Neural progenitor cell (in vitro differentiated cells): ENCODE measurements around the gene CD2BP2. TPM values are rescaled to one million over a fixed set of nuclear protein-coding genes. Genes with fewer than 3 reads are reported as not detected.

Experiments
- DNase-seq: peaks from one replicate; pipeline ENCODE4 v3.0.0-alpha.2; 2016; ENCODE audit warnings: low spot score
- H2AFZ ChIP-seq: fragments of 200-600 bp; sonication (generic); replicated peaks from 2 replicates; pipeline ENCODE4 v1.6.1; 2016; ENCODE audit warnings: antibody characterized with exemption
- H3F3A ChIP-seq: fragments of 200-600 bp; sonication (generic); 2 replicates; pipeline ENCODE4 v1.6.1; 2016; ENCODE audit warnings: antibody characterized with exemption, low read depth
- H3K27ac ChIP-seq: fragments of 200-600 bp; sonication (generic); 2 replicates; pipeline ENCODE4 v1.5.1; 2016; ENCODE audit warnings: mild to moderate bottlenecking
- H3K27me3 ChIP-seq: fragments of 200-600 bp; sonication (generic); 2 replicates; pipeline ENCODE4 v1.6.1; 2016; ENCODE audit warnings: mild to moderate bottlenecking, moderate library complexity
- H3K36me3 ChIP-seq: fragments of 200-600 bp; sonication (generic); 2 replicates; pipeline ENCODE4 v1.5.1; 2016
- H3K4me1 ChIP-seq: fragments of 200-600 bp; sonication (generic); 2 replicates; pipeline ENCODE4 v1.6.1; 2016; ENCODE audit warnings: mixed run types
- H3K4me2 ChIP-seq: fragments of 200-600 bp; sonication (generic); 2 replicates; pipeline ENCODE4 v1.6.1; 2016
- H3K4me3 ChIP-seq: fragments of 200-600 bp; sonication (generic); 2 replicates; pipeline ENCODE4 v1.5.1; 2016
- H3K79me2 ChIP-seq: fragments of 200-600 bp; sonication (generic); 2 replicates; pipeline ENCODE4 v1.6.1; 2016; ENCODE audit warnings: low read depth
- H3K9ac ChIP-seq: fragments of 200-600 bp; sonication (generic); 2 replicates; pipeline ENCODE4 v1.6.1; 2016
- H3K9me3 ChIP-seq: fragments of 200-600 bp; sonication (generic); 2 replicates; pipeline ENCODE4 v1.5.1; 2016; ENCODE audit warnings: low read depth
- H4K20me1 ChIP-seq: fragments of 200-600 bp; sonication (generic); 2 replicates; pipeline ENCODE4 v1.6.1; 2016; ENCODE audit warnings: low read depth
- H3K27ac Mint-ChIP-seq: 3 replicates; pipeline ENCODE4 v1.8.0; 2021; ENCODE audit warnings: mixed read lengths
- H3K27me3 Mint-ChIP-seq: 2 replicates; pipeline ENCODE4 v1.8.0; 2022; ENCODE audit warnings: low read depth, mild to moderate bottlenecking, inconsistent platforms, moderate library complexity, mixed read lengths; ENCODE audit not compliant: insufficient read depth
- H3K36me3 Mint-ChIP-seq: 3 replicates; pipeline ENCODE4 v1.8.0; 2021; ENCODE audit warnings: mixed read lengths
- H3K4me1 Mint-ChIP-seq: 3 replicates; pipeline ENCODE4 v1.8.0; 2021; ENCODE audit warnings: mixed read lengths
- H3K4me3 Mint-ChIP-seq: 3 replicates; pipeline ENCODE4 v1.8.0; 2021; ENCODE audit warnings: mild to moderate bottlenecking, moderate library complexity, mixed read lengths
- H3K9me3 Mint-ChIP-seq: 3 replicates; pipeline ENCODE4 v1.8.0; 2020; ENCODE audit warnings: mixed read lengths
- EZH2 ChIP-seq: fragments of 200-600 bp; sonication (generic); IDR thresholded peaks from 2 replicates; pipeline ENCODE4 v1.6.1; 2017; ENCODE audit warnings: antibody characterized with exemption, mild to moderate bottlenecking, moderate library complexity
- EZH2phosphoT487 ChIP-seq: fragments of 200-600 bp; sonication (generic); IDR thresholded peaks from 2 replicates; pipeline ENCODE4 v1.6.1; 2017; ENCODE audit warnings: antibody characterized with exemption
- total RNA-seq: library from RNA; depleted of rRNA; stranded (reverse); fragments of >200 nt; gene quantifications from 2 replicates; pipeline ENCODE4 v1.2.3, GENCODE V29; 2015; ENCODE audit warnings: low replicate concordance
- TF ChIP-seq, protein P1 (sequence below): fragments of 200-600 bp; sonication (generic); IDR thresholded peaks from 2 replicates; pipeline ENCODE4 v1.5.1; 2017; ENCODE audit warnings: antibody characterized with exemption, mild to moderate bottlenecking

Gene CD2BP2
- total RNA-seq, 1 donor from 2014 or later: 30.4 TPM

DNA sequence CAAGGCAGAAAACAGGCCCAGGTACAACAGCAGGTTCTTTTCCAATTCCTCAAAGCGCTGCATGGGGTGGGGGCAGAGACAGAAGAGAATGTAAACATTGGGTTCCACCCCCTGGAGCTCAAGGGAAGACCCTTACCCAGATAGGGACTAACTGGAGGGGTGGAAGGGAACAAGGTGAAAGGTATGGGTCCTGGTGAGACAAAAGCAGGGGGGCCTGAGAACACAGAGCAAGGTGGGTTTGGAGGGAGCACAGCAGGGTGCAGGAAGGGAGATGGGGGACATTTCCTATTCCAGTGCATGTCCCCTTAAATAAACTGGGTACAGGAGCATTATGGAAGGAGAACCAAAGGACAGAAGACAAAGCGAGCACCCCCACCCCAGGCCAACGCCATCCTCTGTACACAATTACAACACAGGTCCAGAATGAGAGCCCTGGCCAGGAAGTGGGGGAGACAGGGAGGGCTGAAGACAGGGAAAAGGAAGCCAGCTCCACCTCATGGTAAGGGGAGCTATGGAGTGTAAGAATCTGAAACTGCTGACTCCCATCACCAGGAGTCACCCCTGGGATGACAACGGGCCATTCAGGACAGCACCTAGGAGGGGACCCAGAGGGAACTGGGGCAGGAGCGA lies 2.1 kb upstream of the CD2BP2 start:
- Histone ChIP-seq H3K4me2 (no peak overlapping the region), H3F3A (peaks cover 5% of the 10 kb centered on the region), H2AFZ (no peak overlapping the region), H3K27me3 (no peaks in the 10 kb centered on the region), H3K9ac (no peak overlapping the region), H3K4me1 (peaks cover 6% of the 10 kb centered on the region), H3K36me3 (no peaks in the 10 kb centered on the region), H3K27ac (no peak overlapping the region), H3K4me3 (no peak overlapping the region), H4K20me1 (peaks cover 10% of the 10 kb centered on the region), H3K79me2 (peaks cover 26% of the 10 kb centered on the region), H3K9me3 (no peaks in the 10 kb centered on the region)
- Mint-ChIP-seq H3K36me3 (peaks cover 17% of the 10 kb centered on the region), H3K4me3 (peak overlapping the region; percentile 81), H3K27me3 (peaks cover 7% of the 10 kb centered on the region), H3K4me1 (peaks cover 23% of the 10 kb centered on the region), H3K9me3 (no peaks in the 10 kb centered on the region), H3K27ac (no peak overlapping the region)
- no peak for DNase-seq
- no peak for TF ChIP-seq EZH2phosphoT487

DNA sequence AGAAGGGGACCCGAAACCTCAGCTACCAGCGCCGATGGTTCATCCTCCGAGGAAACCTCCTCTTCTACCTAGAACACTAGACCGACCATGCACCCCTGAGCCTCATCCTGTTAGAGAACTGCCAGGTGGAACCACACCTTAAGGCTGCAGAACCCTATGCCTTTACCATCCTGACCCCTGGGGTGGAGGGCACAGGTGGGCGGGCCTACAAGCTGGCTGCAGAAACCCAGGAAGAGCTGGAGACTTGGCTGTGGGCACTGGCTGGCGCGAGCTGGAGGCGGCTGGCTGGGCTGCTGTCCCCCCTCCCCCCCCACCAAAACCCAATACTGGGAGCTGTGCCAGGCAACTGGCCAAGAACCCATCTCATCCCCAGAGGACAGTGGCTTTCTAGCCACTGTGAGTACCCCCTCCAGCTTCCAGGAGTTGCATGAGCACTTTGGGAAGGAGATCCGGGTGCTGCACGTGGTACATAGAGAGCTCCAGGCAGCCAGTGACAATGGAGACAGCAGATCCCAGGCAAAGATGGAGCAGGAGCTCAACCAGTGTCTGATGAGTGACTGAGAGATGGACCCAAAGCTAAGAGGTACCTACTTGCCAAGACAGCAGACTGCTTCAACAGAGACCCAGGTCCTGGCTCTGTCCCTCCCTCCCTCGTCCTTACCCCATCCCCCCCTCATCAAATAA lies 1.4 kb upstream of the CD2BP2 start:
- H4K20me1 ChIP-seq: peaks cover 10% of the 10 kb centered on the region
- H3K4me1 ChIP-seq: peaks cover 6% of the 10 kb centered on the region
- H3K9ac ChIP-seq: no peak overlapping the region
- peaks cover 5% of the 10 kb centered on the region for H3F3A ChIP-seq
- H3K27ac Mint-ChIP-seq: peak overlapping the region; percentile 100
- peaks cover 19% of the 10 kb centered on the region for H3K36me3 Mint-ChIP-seq
- peaks cover 7% of the 10 kb centered on the region for H3K27me3 Mint-ChIP-seq
- peaks cover 23% of the 10 kb centered on the region for H3K4me1 Mint-ChIP-seq
- peak overlapping the region; percentile 84 for H3K4me3 ChIP-seq
- peaks cover 26% of the 10 kb centered on the region for H3K79me2 ChIP-seq
- H2AFZ ChIP-seq: no peak overlapping the region
- no peaks in the 10 kb centered on the region for H3K9me3 Mint-ChIP-seq
- peak overlapping the region; percentile 91 for H3K27ac ChIP-seq
- H3K4me2 ChIP-seq: peak overlapping the region; percentile 70
- H3K9me3 ChIP-seq: no peaks in the 10 kb centered on the region
- TF ChIP-seq EZH2: no peak
- TF ChIP-seq, protein P1, sequence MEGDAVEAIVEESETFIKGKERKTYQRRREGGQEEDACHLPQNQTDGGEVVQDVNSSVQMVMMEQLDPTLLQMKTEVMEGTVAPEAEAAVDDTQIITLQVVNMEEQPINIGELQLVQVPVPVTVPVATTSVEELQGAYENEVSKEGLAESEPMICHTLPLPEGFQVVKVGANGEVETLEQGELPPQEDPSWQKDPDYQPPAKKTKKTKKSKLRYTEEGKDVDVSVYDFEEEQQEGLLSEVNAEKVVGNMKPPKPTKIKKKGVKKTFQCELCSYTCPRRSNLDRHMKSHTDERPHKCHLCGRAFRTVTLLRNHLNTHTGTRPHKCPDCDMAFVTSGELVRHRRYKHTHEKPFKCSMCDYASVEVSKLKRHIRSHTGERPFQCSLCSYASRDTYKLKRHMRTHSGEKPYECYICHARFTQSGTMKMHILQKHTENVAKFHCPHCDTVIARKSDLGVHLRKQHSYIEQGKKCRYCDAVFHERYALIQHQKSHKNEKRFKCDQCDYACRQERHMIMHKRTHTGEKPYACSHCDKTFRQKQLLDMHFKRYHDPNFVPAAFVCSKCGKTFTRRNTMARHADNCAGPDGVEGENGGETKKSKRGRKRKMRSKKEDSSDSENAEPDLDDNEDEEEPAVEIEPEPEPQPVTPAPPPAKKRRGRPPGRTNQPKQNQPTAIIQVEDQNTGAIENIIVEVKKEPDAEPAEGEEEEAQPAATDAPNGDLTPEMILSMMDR: no peak
- no peak for TF ChIP-seq EZH2phosphoT487
- DNase-seq: no peak
- no peaks in the 10 kb centered on the region for H3K27me3 ChIP-seq
- H3K36me3 ChIP-seq: no peaks in the 10 kb centered on the region
- H3K4me3 Mint-ChIP-seq: peak overlapping the region; percentile 96

DNA sequence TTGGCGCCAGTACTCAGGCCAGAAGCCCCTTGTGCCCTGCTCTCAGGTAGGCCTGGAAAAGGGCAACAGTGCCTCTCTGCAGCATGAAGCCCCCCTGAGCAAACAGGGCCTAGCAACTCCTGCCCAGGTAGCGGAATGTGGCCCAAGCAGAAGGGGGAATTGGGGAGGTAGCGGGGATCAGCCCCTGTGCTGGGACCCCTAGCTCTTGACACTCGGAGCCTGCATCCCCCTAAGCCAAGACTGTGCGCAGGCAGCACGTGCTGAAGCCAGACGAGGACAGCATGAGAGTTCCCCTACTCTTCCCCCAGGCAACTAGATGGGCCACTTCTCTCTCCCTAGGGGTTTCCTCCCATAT lies 823 bp upstream of the CD2BP2 start:
- H3K9me3 Mint-ChIP-seq: no peaks in the 10 kb centered on the region
- Histone ChIP-seq H3K4me1 (peaks cover 6% of the 10 kb centered on the region), H3K27me3 (no peaks in the 10 kb centered on the region), H3K9ac (peak overlapping the region; percentile 61), H2AFZ (peak overlapping the region; percentile 1), H3K4me2 (peak overlapping the region; percentile 70), H3K36me3 (no peaks in the 10 kb centered on the region), H3F3A (peaks cover 5% of the 10 kb centered on the region), H3K9me3 (no peaks in the 10 kb centered on the region), H3K79me2 (peaks cover 26% of the 10 kb centered on the region), H4K20me1 (peaks cover 10% of the 10 kb centered on the region), H3K27ac (peak overlapping the region; percentile 91), H3K4me3 (peak overlapping the region; percentile 84)
- H3K4me1 Mint-ChIP-seq: peaks cover 23% of the 10 kb centered on the region
- H3K4me3 Mint-ChIP-seq: peak overlapping the region; percentile 96
- DNase-seq: peak; percentile 28
- H3K27ac Mint-ChIP-seq: peak overlapping the region; percentile 100
- TF ChIP-seq EZH2phosphoT487: no peak
- TF ChIP-seq EZH2: no peak
- TF ChIP-seq, protein P1: no peak
- H3K36me3 Mint-ChIP-seq: peaks cover 20% of the 10 kb centered on the region
- H3K27me3 Mint-ChIP-seq: peaks cover 7% of the 10 kb centered on the region
